CD4-positive, alpha-beta T cell treated with Interleukin-10 for 1 hour (primary cell): ENCODE measurements around the gene SMG6.
A peak's percentile ranks its signal among the peaks of the same experiment; 100 is the strongest.

Experiments used
- DNase-seq: peaks from one replicate; pipeline ENCODE4 v3.0.0-alpha.2; 2020

SMG6 gene

DNA sequence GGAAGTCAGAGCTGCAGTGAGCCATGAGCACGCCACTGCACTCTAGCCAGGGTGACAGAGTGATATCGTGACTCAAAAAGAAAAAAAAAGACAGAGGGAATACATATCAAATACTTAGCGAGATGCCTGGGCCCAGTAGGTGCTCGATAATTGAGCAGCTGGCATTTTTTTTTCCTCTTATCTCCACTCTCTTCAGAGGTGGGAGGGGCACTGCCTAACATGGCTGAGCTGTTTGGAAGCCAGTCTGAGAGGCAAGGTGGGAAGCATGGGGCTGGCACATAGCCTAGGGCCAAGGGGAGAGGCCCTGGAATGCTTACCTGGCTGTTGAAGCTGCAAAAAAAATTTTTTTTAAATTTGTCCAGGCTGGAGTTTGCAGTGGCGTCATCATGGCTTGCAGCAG, 210.2 kb downstream of the SMG6 start:
- DNase-seq: no peak

DNA sequence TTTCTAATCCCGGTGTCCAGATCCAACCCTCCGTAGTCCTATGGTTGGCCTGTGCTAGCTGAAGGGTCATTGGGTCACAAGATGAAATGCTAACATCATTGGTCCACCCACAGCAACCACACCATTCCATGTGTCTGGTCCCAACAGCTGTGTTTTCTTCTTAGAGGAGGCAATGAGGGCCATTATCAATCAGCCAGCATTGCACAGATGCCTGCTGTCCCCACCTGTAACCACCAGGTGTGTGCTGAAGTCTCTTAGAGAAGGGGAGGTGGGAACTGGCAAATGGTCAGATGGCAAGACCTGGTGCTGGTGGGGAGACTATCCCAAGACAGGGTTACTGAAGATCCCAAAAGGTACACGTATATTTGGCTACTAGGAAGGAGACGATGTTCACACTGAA, 211.3 kb downstream of the SMG6 start:
- no peak for DNase-seq

DNA sequence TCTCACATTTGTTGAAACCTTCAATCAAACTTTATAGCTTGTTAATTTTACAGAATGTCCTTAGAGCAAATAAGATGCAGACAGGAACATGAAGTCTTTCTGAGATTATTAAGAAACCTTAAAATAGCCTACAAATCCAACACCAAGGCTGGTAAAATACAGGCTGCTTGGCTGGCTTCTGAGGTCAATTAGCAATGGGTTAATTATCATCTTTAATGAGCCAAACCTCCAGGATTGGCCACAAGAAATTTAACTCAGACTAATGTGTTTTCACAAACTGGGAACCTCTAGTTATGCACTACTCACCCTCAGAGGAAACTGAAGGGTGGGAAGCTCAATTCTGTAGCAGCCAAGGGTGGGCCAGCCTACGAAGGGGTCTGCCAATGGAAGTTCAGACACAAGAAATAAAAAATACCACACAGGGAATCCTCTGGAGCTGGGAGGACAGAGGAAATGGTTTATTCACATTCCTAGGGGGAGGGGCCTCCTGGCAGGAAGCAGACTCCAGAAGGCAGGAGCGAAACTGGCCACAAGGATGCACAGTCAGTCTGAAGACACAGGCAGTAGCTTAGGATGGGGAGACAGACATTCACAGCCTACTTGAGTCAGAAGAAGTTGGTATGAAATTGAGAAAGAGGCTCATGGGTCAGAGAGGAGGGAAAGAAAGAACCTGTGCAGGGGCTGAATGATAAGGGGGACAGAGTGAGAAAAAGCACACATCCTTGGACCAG, 212.6 kb downstream of the SMG6 start:
- DNase-seq: no peak

DNA sequence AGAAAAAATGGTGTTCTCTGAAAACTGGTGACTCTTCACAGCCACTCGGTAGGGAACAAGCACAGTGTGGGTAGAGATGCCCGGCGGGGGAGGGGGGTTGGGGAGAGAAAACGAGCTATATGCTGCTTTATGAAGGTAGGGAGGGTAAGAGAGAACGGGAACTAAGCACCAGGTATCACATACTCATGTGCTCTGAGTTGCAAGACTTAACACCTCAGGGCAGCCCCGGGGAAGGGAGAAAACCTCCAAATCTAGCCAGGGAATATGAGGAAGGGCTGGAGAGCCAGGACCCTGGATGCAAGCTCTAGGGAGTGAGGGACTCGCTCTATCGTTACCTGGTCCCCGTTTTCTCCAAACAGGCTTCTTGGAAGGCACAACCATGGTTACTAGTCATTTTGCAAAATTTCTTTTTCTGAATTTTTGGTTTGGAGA, 213.4 kb downstream of the SMG6 start:
- DNase-seq: no peak

DNA sequence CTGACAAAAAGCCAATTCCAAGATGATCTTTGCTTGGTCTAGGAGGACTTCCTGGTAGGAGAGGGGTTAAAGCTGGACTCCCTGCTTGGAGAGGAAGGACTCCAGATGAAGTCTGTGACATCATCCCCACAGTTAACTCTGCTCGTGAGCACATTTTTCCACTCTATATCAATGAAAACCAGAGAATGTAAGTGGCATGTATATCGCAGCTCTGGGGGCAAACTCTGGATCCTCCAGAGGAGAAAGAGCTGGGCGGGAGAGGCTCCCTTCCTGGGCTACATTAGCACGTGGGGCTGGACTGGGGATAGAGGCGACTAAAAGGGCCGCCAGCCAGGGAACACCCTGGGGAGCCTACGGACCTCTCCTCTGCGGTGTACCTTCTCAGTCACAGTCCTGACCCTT, 214.6 kb downstream of the SMG6 start:
- DNase-seq: no peak

DNA sequence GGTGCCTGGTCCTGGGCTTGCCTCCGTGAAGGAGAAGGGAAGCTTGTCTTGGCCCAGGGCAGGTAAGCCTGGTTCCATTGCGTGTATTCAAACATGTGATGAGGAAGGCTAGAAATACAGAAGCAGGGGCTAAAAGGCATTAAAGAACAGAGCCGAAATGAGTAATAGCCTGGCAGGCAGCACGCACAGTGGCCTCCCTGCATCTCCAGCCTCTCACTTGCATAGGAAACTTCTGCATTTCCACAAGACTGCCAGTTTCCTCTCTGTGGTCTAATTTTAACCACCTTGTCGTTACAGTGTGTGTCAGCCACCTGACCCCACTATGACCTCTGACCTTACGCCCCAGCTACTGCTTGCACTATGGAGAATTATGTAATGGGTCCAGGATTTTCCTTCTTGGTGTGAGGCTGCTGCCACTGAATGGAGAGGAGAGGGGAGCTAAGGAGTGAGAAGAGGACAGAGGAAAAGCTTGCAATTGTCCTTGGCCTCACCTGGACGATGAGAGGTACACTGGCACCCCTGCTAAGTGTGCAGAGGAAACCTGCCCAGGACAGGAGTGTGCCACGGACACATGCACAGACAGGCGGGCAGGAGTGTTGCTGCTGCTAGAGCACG, 215.9 kb downstream of the SMG6 start:
- DNase-seq: peak; percentile 52

DNA sequence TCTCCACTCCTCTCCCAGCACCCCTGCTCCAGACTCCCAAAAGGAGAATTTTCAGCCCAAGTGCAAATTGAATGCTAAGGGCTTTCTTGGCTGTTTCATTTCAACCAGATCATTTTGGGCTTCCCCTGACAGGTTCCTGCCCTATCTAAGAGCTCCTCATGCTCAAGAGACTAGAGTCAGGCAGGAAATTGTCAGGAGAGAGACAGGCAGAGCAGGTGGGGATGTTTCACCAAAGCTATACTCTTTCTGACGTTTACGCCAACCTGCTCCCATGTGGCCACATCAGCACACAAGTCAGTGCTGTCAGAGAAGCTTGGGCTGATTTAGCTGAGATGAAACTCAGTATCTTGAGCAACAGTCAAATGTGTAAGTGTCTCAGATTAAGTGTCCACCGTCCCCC, 217.3 kb downstream of the SMG6 start:
- no peak for DNase-seq

DNA sequence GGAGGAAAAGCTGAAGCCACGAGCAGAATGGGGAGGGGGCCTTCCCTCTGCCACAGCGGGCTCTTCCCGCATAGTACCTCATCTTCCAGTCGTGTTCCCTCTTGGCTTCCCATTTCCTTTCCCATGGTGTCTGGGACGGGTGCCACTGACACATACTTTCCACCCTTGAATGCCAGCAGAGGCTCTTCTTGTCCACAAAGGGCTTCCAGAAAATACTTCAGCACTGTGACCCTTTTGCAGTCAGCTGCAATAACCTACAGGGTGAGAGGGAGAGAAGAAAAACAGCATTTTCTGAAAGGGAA, 218.0 kb downstream of the SMG6 start:
- DNase-seq: no peak

DNA sequence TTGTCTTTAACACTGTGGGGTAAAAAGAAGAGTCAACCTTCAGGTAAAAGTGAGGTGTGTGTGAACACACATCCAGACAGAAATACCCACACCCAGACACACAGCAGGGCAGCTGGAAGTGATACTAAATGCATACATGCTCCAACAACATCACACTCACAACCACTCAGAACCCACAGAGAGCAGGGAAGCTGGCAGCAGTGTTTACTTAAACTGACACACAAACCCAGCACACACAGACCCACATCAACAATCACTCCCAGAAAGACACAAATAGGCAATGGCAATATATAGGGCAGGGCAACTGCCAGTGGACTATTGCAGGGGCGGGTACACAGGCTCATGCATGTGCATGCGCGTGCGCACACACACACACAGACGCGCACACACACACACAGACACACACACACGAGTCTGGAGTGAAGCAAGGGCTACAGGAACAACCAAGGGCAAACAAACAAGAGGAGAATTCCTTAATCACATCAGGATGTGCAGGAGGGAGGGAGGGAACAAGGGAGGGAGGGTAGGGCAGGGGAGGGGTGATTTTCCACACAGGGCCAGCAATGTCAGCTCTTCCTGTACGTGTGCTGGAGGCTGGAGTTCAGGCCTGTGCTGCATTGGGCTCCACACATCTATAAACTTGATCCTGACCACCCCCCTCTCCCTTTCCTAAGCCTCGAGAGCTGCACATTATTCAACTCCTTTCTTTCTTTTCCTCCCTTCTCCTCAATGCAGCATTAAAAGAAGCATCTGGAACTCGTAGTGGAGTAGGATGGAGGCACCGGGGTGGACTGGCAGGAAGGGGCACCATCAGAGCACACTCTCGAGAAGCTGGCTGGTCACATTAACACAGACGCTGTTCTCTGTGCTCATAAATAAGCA, 218.6 kb downstream of the SMG6 start:
- DNase-seq: no peak

DNA sequence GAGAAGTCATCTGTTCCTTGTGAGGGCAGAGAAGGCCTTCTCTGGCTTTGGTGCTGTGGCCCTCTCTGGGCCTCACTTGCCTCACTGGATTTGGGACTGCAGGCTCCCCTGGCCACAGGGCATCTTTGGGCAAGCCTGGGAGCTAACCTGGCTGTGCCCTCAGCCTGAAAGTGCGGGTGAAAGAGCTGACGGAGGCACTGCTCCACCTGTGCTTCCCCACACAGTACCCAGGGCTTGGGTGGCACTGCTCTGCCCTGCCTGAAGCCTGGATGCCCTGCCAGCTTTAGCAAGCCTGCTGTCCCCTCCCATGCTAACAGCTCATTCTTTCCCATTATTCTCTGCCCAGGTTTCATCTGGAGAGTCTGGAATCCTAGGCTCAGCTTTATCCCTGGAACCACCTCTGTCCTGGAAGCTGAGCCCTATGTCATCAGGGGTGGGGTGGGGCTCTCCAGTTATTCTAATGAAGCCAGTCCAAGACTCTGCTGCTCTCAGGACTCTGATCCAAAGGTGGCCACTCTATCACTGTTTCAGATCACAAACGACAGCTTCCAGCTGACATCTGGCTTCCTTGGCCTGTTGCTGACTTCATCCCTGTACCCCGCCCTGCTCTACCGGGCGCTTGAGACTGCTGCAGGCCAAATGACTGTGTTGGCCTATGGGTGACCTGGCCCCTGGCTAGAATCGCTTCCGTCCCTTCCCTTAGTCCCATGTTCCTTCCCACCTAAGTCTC, 219.4 kb downstream of the SMG6 start:
- no peak for DNase-seq

DNA sequence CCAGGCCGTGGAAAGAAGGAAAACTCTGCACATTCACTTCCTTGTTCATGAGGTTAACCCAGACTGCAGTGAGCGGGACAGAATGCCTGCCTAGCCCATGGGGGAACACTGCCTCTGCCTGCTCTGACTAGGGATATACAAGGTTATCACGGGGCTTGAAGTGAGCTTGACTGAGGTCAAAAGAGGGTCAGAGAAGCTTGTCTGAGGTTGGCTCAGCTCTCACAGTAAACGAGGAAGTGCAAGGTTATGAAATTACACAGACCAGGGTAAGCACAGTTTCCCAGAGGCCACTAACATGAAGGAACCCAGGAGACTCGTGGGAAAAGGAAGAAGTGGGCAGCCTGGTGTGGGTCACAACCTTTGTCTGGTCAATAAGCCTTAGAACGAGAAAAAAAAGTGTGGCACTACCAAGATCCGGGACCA, 220.0 kb downstream of the SMG6 start:
- DNase-seq: peak; percentile 17

DNA sequence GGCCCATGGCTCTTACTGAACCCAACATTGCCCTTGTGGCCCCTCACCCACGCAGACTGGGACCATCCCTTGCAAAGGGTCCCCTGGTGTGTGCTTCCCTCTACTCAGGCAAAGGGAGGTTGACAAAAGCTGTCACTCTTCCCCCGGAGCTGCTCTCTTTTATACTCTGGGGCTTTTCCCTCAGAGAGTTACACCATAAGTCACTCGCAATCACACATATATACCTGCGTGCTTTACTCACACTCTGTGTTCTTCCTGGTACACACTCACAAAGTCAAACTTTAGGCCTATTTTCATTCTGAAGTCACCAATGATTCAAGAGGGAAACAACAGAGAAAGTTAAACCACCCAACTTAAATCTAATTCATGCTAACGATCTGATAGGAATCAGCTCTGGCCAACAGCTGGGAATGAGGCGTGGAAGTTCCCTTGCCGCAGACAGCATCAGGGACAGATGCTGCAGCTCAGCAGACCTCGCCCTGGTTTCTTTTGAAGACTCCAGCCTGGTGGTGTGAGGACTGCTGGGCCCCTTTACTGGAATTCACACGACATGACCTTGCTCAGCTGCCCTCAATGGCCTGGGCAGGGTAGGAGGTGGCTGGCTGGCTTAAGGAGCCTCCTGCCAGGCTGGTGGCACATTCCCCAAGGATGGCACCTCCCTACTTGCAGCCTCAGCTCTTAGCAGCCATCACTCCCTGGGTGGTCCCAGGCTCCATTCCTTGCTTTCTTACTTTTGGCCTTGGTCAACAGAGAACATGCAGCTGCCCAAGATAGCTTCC, 221.4 kb downstream of the SMG6 start:
- DNase-seq: no peak

DNA sequence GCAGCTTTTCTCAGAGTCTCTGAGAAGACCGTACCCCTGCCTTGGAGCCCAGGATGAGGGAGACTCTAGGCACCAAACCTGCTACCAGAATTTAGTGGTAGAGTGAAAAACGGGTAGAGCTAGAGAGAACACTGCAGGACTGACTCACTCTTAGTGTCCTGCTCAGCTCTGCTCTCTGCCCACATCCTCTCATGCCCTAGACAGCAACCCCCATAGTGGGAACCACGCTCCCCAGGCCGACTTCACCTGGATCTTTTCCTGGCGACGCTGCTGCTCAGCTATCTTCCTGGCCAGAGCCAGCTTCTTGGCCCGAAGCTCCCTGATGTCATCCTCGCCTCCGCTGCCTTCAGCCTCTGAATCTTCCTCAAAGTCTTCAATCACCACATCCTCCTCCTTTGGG, 222.0 kb downstream of the SMG6 start:
- no peak for DNase-seq

DNA sequence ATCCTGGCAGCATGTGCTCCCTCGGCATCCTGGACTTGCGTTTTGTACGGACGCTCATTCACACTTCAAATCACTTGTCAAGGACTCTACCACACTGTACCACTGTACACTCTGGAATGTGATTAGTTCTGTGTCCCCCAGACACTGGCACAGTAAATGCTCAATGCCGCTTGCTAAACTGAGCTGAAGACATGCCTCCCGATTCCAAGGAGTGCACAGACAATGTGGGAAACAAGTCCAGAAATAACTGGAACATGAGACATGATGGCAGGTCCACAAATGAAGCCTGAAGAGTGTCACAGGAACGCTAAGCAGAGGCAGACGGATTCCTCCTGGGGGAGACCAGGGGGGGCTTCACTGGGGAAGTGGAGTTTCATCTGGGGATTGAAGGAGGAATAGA, 226.5 kb downstream of the SMG6 start:
- no peak for DNase-seq

DNA sequence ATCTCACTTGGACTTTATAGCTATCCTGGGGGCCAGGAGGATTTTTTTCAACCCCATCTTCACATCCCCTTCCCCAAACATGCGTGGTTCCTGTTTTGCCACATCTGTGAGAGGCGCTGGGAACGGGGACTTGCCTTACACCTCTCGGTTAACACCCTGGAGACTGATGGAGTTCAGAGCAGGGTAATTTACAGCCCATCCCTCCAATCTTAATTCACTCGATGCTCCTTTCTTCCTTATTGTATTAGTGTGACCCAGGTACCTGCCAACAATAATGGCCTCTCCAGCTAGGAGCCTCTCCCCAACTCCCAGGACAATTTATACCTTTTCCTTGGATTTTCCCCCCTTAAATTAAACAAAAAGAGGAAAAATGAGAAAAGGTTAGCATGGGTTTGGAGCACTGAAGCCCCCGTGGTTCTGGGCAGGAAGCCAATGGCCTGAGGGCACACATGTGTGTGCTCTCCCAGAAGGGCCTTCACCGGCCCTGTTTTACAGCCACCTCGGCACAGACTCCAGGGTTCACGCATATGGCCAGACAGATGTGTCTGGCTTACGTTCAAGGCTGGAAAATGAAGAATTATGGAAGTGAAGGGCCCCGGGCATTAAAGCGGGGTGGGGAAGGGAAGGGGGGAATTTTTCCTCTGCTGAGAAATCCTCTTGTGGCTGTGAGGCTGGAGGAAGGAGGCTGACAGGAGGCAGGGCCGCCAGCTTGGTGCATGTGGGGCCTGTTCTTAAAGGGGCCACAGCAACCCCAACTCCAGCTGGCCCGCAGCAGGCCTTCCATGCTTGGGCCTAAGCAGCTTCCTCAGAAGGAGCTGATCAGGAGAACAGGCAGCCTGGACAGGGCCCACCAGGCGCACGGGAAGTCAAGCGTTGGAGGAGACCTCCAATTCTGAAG, 227.2 kb downstream of the SMG6 start:
- DNase-seq: no peak

DNA sequence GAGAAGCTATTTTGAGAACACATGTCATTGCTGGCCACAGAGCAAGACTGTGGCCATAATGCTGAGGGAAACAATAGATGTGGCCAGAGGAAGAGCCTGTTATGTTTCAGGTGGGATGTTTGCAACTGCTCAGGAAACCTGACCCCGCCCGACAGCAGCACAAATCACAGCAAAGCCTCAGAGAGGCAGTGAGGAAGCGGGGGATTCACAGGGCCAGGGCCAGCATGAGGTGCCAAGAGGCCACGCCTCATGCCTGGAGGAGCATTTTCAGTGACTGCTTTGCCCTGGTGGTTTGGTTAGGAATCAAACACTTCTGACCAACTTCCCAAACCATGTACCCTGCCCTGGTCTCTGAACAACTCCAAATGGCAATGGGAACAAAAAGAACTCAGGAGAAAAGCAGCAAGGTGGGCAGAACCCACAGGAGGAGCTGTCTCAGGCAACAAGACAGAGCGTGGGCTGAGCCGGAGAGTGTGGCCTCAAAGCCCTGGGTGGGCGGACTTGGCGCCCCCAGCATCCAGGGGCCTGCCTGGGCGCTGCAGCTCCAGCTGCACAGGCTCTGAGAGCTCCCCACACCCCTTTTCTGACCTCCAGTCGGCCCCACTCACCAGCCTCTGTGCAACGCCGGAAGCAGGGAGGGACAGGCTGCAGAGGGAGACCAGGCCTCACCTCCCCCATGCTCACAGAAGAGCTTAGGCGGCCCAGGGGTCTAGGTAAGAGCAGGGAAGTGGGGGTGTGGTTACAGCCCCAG, 228.1 kb downstream of the SMG6 start:
- no peak for DNase-seq

DNA sequence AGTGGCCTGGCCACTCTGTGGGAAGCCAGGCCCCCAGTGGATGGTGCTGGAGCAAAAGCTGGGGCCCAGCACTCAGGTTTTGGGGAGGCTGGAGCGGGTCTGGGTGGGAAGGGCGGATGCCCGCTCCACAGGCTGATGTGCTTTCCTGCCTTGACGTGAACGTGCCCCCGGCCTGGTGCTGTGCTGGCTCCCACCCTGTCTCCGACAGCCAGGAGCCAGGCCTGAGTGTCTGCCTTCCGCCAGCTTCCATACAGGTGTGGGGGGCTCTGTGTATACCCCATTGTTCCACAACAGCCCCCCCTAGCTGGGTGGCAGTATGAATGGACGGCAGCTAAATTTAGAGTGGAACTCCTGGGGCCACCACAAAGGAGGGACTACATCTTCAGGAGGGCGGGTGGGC, 228.7 kb downstream of the SMG6 start:
- no peak for DNase-seq

DNA sequence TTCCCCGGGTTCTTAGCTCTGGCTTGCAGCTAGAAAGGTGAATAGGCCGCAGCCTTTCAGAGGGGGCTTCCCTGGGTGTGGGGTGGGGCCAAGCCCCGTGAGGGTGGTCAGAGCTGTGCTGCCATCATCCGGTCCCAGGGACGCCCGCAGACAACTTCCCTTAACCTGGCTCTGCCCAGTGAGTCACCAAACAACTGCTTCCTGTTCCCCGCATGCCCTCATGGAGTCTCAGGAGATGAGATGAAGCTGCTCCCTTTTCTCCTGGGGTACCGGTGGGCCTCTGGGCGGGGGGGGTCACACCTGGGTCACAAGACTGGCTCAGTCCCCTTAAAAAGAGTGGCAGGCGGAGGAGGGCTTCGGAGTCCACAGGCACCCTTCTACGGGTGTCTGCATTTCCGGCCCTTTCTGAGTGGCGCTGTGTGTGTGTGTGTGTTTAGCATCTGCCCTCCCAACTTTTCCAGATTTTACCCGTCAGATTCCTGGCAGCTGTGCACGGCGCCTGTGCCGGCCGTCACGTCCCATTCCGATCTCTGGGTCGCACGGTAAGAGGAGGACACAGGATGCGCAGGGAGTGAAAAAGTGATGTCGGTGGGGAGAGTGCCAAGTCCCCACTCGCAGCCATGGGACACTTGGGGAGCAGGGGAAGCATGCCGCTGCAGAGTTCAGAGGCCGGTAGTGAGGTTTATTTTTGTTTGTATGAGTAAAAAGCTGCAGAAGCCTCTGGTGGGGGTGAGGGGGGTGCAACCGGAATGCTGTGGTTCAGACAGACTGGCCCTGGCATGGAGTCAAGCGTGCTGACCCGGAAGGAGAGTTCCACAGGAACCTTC, 231.9 kb downstream of the SMG6 start:
- no peak for DNase-seq

DNA sequence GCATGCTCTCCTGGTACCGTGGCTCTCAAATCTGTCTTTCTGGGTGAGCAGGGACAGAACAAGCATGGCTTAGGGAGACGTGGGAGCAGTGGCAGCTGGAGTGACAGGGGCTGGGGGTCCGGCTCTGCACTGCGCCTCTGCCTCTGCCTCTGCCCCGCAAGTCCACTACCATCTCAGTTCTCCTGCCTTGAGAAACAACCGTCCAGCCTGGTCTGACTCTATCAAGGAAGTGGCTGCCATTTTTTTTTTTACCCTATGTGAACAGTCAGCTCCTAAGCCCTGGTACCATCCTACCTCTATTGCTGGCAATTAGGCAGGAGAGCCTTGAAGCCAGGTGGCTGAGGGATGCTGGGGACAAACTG, 232.6 kb downstream of the SMG6 start:
- no peak for DNase-seq
